NCI-H69 (cell line): ENCODE results near the gene KRT82.

Experiments
- DNase-seq: peaks from one replicate; lab custom pipeline; 2025; lab: John Stamatoyannopoulos, UW

Gene KRT82

DNA sequence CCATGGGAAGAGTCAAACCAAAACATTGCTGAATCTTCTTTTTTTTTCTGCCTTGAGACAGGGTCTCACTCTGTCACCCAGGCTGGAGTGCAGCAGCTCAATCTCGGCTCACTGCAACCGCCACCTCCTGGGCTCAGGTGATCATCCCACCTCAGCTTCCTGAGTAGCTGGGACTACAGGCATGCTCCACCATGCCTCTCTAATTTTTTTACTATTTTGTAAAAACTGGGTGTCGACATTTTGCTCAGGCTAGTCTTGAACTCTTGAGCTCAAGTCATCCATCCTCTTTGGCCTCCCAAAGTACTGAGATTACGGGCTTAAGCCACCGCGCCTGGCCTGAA lies 29.5 kb upstream of the KRT82 start:
- DNase-seq, result no peak

DNA sequence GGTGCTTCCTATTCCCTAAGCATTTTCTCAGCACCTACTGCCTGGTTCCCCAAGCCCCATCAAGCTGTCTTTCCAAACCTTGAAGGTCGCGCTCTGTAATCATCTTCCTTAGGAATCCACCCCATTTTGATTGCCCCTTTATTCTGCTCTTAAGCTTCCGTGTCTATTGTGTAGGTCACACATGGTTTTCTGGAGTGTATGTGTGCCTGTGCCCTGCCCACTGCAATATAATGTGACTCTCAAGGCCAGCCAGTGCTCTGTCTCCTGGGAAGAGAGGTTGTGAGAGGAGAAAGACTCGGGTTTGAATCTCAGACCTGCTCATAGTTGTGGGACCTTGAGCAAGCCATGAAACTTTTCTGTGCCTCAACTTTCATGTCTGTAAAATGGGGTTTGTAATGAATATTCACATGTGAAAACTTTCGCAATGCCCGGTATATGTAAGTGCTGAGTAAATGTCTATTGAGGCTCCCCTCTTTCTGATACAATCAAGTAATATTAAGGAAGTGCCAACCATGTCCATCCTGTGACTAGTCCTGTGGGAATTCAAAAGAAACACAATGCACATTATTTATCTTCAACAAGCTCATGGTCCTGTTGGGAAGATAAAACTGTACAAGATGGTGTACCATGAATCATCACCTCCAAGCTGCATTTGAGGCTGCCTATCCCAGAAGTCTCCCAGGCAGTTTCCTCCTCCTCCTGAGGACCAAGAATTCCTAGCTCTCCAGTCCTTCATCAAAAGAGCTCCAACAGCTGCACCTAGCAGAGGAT lies 28.8 kb upstream of the KRT82 start:
- DNase-seq, result no peak

DNA sequence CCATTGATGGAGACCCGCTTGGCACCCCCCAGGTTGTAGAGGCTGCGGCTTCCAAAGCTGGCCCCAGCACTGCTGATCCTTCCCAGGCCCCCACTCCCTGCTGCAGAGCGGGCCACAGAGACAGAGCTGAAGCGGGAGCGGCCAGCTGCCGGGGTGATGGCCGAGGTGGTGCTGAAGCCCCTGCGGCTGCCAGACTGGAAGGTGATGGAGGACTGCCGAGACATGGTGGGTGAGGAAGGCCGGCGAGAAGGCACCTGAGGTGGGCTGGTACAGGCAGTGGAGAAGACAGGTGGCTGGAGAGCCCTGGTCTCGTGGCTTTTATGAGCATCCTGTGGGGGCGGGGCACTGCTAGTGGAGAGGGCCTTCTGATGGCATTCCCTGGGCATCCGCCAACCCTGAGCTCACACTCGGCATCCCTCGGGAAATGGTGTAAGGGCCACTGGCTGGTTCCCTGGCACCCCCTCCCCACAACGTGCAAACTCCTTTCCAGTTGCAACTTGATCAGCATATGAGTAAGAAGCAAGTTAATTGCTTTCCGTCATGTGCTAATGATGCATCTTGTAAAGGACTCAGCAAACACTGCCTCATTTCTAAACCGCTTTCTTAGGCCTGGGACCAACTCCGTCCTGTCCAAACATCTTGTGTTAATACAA lies 28.1 kb upstream of the KRT82 start, which contains the start of gene KRT75:
TSS of gene KRT75 (minus strand) at position 291 of the 653 bp plus-strand sequence. CDS start at position 224, 67 bp downstream.
- DNase-seq, result peak; percentile 47

DNA sequence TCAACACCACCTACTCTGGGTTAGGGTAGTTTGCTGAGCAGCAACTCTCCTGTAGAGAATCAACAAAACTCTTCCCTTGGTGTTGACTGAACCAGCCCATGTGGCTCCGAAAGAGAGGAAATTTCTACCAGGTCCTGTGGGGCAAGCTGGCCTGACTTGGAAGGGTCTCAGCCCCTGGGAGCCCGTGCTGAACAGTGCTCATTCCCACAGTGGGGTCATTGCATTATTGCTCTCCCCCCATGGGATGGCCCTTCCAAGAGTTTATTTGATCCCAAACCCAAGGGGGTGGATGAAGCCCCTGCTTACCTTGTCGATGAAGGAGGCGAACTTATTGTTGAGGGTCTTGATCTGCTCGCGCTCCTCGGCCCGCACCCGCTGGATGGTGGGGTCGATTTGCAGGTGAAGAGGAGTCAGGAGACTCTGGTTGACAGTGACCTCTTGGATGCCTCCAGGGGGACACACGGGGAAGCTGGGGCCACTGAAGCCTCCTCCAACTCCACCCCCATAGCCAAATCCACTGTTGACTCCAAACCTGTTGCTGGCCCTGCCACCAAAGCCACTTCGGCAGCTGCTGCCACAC lies 27.5 kb upstream of the KRT82 start:
- DNase-seq, result no peak

DNA sequence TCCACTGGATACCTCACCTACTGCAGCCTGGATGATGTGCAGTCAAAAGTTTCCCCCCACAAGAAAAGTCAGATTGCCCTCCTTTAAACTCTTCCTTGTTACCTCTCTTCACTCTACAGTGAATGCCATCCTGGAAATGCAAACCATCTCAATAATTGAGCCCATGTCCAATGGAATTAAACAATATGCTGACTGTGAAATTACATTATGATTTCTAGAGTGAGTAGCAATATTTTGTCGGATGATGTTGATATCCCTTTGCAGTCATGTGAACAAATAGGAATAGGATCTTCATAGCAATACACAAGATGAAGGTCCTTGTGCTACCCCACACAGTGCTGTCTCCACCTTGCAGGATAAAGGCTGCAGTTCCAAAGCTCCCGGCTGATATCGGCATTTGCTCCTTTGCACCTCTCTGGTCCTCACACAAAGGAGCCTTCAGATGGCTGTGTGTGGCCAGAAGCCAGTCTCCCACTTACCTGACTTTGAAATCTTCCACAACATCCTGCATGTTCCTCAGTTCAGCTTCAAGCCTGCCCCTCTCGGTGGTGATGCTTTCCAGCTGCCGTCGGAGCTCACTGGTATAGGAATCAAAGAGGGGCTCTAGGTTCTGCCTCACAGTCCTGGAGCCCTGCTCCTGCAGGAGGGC lies 26.5 kb upstream of the KRT82 start:
- no peak for DNase-seq

DNA sequence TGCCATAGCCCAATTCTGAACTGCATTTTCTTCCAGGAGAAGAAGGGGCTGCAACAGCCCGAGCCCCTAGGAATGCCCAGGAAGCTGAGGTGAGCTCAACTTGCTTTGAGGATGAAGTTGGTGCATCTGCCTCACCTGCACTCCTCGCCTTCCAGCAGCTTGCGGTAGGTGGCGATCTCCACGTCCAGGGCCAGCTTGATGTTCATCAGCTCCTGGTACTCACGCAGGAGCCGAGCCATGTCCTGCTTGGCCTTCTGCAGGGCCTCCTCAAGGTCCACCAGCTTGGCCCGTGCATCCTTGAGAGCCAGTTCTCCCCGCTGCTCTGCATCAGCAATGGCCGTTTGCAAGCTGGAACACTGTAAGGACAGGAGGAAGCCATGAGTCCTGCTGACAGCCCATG lies 22.0 kb upstream of the KRT82 start:
- DNase-seq, result no peak

DNA sequence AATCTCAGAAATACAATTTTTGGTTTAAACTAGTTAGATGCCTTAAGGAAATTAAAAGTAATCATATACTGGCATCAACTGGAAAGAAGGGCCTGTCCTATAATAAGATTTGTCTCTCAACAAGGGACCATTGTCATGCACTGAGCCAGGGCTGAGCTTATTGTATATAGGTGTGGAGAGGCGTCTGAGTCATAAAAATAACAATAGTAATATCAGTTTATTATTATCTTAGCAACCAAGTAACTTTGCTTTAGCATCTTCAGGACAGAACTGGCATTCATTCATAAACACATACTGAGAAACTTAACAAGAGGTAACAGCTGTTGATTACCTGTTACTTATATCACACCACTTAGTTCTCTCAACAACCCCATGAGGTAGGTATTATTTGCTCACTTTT lies 20.9 kb upstream of the KRT82 start:
- no peak for DNase-seq

DNA sequence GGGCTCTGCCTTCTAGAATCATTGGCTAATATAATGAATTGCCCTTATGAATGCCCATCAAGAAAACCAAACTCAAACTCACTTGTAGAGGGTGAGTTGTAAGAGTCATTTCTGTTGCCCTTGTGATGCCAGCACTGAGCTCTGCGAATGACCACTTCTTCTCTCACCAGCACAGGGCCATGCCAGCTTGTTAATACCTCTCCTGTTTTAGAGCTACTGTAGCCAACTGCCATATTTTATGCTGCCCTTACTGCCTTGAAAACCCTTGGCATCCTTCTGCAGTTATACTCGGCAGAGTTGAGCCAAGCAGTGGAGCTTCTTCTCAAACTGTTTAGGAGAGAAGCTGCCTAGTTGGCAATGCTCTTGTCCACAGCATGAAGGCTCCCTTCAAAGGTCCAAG lies 19.9 kb upstream of the KRT82 start:
- DNase-seq, result no peak

DNA sequence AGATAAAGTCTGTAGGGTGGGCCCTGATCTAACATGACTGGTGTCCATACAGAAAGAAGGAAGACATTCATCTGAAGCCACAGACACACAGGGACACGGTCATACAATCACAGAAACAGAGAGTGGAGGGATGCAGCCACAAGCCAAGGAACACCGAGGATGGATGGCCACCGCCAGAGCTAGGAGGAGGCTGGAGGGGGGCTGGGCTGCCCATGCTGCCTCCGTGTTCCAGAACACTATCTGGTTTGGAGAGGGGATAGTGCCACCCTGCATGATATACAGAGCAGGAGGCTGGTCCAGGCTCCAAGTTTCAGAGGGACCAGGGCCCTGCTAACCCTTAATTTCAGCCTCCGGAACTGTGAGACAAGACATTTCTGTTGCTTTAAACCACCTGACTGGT lies 19.3 kb upstream of the KRT82 start:
- no peak for DNase-seq

DNA sequence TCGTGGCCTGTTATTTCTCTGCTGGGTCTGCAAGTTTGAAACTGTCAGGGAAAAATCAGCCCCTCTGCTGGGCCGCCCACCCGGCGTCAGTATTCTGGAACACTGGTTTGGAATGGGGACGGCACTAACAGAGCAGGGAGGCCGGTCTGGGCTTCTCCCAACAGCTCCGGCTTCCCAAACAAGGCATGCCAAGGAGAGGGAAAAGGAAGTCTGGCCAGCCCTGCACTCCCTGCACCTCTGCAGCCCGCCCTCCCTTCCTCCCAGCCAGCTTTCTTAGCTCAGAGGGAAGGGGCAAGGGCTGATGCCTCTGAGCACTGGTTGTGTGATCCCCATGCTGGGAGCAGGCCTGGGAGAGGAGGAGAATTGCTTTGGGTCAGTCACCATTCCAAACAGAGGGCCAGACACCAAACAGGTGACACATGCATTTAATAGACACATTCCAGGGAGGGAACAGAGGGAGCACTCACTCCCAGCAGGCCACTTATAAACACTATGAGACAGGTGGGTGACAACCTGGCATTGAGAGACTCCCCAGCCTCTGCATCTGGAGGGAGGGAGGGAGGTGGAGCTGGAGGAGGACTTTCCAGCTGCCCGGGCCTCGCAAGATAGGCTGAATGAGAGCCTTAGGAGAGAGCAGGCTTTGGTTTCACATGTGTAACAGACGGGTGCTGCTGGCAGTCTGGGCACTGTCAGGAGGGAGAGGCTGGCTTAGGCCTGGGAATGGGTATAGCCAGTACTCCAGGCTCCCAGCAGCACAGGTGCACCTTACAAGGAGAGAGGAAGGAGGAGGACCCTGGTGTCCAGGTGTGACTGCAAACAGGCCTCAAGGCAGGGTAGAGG lies 17.7 kb upstream of the KRT82 start:
- DNase-seq, result peak; percentile 81

DNA sequence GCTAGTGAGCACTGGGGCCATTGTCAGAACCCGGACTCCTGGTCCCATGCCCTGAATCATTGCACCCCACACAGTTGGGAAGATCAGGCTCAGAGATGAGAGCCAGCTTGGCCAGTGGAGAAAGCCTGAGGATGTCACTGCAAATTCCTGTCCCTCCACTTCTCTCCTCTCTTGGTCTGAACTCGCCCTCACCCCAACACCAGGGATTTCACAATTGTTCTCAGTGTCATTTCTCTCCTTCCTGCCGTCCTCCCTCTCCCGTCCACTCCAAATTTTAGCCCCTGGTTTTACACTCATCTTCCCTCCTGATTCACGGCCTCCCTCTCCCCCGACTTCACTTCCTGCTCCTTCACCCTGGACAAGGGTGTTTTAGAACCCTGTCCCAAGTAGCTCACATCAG lies 16.9 kb upstream of the KRT82 start:
- no peak for DNase-seq

DNA sequence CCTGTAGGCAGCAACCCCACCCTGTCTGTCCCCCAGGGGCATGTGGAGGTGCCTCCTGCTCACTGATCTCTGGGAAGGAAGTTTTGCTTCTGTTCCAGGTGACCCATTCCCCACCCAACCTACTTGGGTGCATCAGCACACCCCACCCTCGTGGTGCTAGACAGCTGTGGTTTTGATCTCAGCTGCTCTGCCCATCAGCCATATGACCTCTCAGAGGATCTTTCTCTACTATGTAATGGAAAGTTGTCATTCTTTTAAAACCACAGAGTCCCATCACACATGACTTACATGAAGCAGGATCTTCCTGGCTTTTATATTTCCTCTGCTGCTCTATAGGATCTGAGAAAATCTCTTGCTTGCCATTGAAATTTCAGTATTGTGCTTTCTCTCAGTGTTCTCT lies 13.5 kb upstream of the KRT82 start:
- no peak for DNase-seq

DNA sequence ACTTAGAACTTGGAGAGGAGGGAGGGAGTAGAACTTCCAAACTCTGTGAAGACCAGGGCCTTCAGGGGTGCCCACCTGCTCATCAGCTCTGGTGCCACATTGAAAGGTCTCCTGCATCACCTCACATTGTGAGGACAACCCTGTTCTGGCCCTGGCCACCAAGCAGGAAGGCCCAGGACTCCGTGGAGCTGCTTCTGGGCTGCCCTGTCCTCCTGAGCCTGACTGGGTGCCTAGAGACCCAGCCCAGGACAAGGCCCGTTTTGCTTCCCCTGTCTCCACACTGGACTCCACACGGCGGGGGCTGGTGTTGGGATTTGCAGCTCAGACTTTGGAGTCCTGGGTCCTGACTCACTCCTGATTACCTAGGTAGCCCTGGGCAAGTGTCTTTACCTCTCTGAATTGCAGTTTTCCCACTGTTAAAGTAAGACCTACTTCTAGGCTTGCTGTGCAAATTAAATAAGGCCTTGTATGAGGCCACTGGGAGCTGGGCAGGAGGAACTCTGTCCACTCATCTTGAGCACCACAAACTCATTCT lies 12.5 kb upstream of the KRT82 start:
- DNase-seq, result no peak

DNA sequence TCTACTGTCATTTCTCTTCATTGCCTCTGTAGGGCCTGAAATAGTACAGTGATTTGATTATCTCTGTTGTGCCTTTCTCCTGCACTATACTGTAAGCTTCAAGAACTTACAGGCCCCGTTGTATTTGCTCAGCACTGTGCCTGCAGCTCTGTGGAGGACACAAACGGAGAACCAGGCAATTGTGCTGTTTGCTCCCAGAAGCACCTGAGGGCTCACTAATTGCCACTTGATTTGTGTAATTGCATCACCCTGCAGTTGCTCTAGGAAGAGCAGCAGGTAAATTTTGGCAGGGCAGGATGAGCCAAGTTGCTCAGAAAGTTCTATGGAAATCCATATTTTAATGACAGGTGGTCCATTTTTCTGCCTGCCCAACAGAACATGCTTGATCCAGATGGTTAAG lies 11.6 kb upstream of the KRT82 start:
- peak; percentile 89 for DNase-seq

DNA sequence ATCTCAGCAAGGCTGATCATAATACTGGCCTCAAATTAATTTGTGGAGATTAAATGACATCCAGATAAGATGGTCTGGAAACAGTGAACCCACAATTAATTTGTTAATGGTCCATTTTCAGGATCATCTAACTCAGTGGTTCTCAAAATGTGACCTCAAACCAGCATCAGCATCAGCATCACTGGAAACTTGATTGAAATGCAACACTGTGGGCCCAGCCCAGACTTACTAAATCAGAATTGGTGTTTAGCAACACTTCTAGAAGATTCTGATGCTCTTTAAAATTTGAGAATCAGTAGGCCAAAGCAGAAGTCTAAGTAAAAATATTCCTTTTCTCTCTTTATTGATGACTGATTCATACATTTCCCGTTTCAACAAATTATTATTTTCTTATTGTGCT lies 10.7 kb upstream of the KRT82 start:
- DNase-seq, result no peak

DNA sequence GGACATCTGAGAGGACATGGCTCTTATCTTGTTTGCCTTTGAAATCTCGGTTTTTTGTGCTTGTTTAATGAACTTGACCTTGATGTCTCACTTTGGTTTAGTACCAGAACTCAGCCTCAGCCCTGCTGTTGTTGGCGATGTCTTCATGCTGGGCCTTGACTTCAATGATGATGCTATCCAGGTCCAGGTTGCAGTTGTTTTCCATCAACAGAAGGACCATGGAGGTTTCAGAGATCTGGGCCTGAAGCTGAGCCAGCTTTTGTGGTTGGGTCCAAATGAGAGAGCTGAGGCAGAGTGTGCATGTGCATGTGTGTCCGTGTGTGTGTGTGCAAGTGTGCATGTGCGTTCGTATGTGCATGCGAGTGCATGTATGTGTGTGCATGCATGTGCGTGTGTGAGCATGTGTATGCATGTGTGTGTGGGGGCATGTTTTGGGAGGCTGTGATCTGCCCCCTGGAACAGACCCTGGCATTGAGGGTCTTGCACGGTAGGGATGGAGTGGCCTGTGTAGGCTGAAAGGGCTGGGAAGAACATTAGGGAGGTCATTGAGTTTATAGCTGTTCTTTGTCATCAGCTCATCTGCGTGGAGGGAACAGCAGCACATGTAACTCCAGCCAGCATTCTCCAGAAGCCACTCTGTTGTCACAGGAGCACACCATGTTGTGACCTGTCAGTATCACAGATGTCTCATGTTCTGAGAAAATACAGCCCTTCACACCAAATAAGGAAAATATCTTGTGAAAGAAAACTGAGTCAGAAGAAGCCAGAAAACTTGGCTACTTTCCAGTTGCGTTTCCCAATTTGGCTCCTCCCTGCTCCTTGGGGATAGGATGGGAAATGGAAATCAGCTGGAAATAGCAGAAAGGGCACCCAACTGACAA lies 10.0 kb upstream of the KRT82 start:
- DNase-seq, result no peak

DNA sequence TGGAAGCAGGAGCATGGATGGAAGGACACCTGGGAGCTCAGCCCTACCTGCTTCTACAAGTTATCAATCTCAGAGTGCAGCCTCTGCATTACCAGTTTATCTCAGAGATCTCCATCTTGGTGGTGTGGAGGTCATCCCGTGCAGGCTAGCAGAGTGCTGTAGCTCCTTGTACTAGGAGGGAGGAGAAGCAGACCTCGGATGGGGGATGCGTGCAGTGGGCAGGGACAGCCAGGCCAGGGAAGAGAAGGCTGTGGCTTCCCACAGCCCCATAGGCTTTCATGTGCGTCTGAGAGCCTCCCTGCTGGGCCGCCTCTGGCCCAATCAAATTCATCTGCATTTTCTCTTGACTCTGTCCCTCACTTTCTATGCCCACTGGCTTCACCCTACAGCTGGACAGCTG lies 8.8 kb upstream of the KRT82 start:
- DNase-seq, result no peak

DNA sequence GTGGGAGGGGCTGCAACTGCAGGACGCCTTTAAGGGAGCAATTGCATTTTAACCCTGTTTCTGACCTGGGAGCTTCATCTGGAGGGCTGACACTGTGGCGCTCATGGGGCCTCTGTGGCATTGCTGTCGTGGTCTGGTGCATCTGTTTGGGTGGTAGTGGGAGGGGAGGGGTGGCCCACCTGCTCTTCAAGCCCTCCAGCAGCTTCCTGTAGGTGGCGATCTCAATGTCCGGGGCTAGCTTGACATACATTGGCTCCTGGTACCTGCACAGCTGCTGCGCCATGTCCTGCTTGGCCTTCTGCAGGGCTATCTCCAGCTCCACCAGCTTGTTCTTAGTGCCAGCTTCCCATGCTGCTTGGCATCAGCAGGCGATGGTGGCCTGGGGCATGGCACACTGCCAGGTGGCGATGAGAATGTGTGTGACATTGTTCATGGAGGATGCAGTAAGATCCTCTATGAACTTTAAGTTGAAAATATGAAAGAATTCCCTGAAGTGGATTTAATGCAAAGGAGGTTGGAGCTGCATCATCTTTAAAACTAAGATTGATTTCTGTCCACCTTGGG lies 7.7 kb upstream of the KRT82 start:
- peak; percentile 24 for DNase-seq

DNA sequence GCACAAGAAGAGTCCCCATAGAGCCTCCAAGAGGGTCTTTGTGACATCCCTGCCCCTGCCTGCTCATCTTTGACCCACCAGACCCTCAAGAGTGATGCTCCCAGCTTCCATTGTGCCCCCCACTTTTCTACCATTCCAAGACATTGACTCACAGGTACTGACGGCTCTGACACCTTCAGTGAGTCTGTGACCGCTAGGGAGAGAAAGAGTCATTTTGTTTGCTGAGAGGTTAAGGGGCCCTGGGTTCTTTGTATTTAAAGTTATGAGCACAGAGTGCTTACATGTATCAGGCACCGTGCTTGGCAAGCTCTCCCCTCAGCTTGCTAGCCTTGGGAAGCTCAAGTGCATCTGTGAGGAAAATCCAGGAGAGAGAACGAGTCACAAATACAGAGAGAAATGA lies 7.1 kb upstream of the KRT82 start:
- DNase-seq, result no peak

DNA sequence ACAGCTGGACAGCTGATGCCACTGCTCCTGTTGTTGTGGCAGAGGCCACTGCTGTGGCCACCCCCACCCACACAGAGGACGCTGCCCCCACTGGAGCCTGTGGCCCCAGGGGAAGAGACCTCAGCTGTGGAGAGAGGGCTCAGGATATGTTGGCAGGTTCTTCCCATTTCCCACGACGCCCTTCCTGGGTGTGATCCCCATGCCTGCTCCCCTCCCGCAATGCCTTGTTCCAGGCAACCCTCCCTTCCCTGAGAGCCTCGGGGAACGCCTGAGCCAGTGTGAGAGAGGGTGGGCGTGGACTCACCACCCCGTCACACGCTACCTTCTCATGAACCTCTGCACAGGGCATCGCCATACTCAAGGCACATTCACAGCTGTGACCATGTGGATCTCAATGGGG lies 5.7 kb upstream of the KRT82 start:
- DNase-seq, result no peak
